Lower lobe of right lung (tissue), 2 donors: ENCODE results near the gene DPP6. TPM values are rescaled to one million over a fixed set of nuclear protein-coding genes. Genes with fewer than 3 reads are reported as not detected.
"Not testable (repeated sequence)": the region's sequence is repeated elsewhere in the genome, so short reads cannot be mapped to it uniquely, and the experiment has no call there.

Experiments used
- ATAC-seq, 2 donors: fragments of 200-7000 bp; cut with Tn5 transposase; one replicate each; pipeline ENCODE4 v1.9.1; 2020 to 2022; ENCODE audit warnings: mild to moderate bottlenecking in 2 of 2, moderate library complexity in 2 of 2
- DNase-seq: peaks from one replicate; pipeline ENCODE4 v3.0.0-alpha.2; 2020
- H3K27ac ChIP-seq: fragments of 200-600 bp; one replicate; pipeline ENCODE4 v1.8.0; 2022
- H3K27me3 ChIP-seq: fragments of 200-600 bp; one replicate; pipeline ENCODE4 v1.8.0; 2022; ENCODE audit warnings: low read depth
- H3K36me3 ChIP-seq: fragments of 200-600 bp; one replicate; pipeline ENCODE4 v1.8.0; 2022; ENCODE audit warnings: mild to moderate bottlenecking
- H3K4me1 ChIP-seq: fragments of 200-600 bp; one replicate; pipeline ENCODE4 v1.8.0; 2022
- H3K4me3 ChIP-seq: fragments of 200-600 bp; one replicate; pipeline ENCODE4 v1.8.0; 2022; ENCODE audit warnings: mild to moderate bottlenecking
- H3K9me3 ChIP-seq: fragments of 200-600 bp; one replicate; pipeline ENCODE4 v1.8.0; 2022
- CTCF ChIP-seq: fragments of 200-600 bp; IDR thresholded peaks from one replicate; pipeline ENCODE4 v1.8.0; 2022; ENCODE audit warnings: antibody characterized with exemption, mild to moderate bottlenecking
- intact Hi-C: fragments of 100-400 bp; cut with DNase I; formaldehyde crosslinking; loops from one replicate; pipeline ENCODE4 v1.11.0; 2022
- total RNA-seq: library from RNA; stranded (reverse); fragmentation: NEBNext Ultra II Directional; extraction: Animal tissue kit (Norgen Biotek cat#: 25700); gene quantifications from one replicate; pipeline ENCODE4 v1.2.1, GENCODE V29; 2021
- donor health status: DM: no; HTN: yes; CAD: no; lungs with severe emphysema.

Gene DPP6
- total RNA-seq, 1 donor from 2014 or later, result 0.71 TPM

- H3K9me3 ChIP-seq, result no peaks in the 10 kb centered on the region
- DNase-seq (no peak), ATAC-seq (no peak)
- H3K4me3 ChIP-seq, result no peak overlapping the region
- H3K36me3 ChIP-seq, result no peaks in the 10 kb centered on the region
- no peaks in the 10 kb centered on the region for H3K27me3 ChIP-seq
- H3K27ac ChIP-seq, result no peak overlapping the region
- no peak for TF ChIP-seq CTCF
- intact Hi-C loops, result no loop called here
- no peaks in the 10 kb centered on the region for H3K4me1 ChIP-seq
Observed at GRCh38 chr7:154656618-154657017, 604.4 kb downstream of the DPP6 start.

- intact Hi-C loops, result no loop called here
- Histone ChIP-seq H3K4me3 (no peak overlapping the region), H3K27ac (no peak overlapping the region), H3K27me3 (no peaks in the 10 kb centered on the region), H3K9me3 (peaks cover 5% of the 10 kb centered on the region), H3K4me1 (no peaks in the 10 kb centered on the region), H3K36me3 (no peaks in the 10 kb centered on the region)
- DNase-seq (no peak), ATAC-seq (no peak)
- no peak for TF ChIP-seq CTCF
Observed at GRCh38 chr7:154666768-154667167, 614.6 kb downstream of the DPP6 start.

GRCh38 chr7:154672659-154673415 lies 620.6 kb downstream of the DPP6 start:
- H3K4me3 ChIP-seq, result no peak overlapping the region
- no peaks in the 10 kb centered on the region for H3K9me3 ChIP-seq
- H3K36me3 ChIP-seq, result no peaks in the 10 kb centered on the region
- no peaks in the 10 kb centered on the region for H3K27me3 ChIP-seq
- no peak for DNase-seq
- intact Hi-C loops, result no loop called here
- no peaks in the 10 kb centered on the region for H3K4me1 ChIP-seq
- TF ChIP-seq CTCF, result no peak
- ATAC-seq, result no peak
- no peak overlapping the region for H3K27ac ChIP-seq

- ATAC-seq (no peak), DNase-seq (no peak)
- TF ChIP-seq CTCF, result no peak
- no peak overlapping the region for H3K4me3 ChIP-seq
- H3K27ac ChIP-seq, result no peak overlapping the region
- H3K4me1 ChIP-seq, result no peaks in the 10 kb centered on the region
- H3K9me3 ChIP-seq, result no peaks in the 10 kb centered on the region
- H3K36me3 ChIP-seq, result no peaks in the 10 kb centered on the region
- intact Hi-C loops, result no loop called here
- H3K27me3 ChIP-seq, result no peaks in the 10 kb centered on the region
Observed at GRCh38 chr7:154674191-154674590, 622.0 kb downstream of the DPP6 start.

- DNase-seq, result no peak
- Histone ChIP-seq H3K27ac (no peak overlapping the region), H3K36me3 (no peaks in the 10 kb centered on the region), H3K9me3 (no peaks in the 10 kb centered on the region), H3K4me3 (no peak overlapping the region), H3K4me1 (no peaks in the 10 kb centered on the region), H3K27me3 (no peaks in the 10 kb centered on the region)
- TF ChIP-seq CTCF, result no peak
- no peak for ATAC-seq
- intact Hi-C loops, result no loop called here
Observed at GRCh38 chr7:154675560-154675959, 623.4 kb downstream of the DPP6 start.

GRCh38 chr7:154676033-154676421 lies 623.8 kb downstream of the DPP6 start:
- H3K4me3 ChIP-seq, H3K27ac ChIP-seq, H3K27me3 ChIP-seq, H3K36me3 ChIP-seq, ATAC-seq, DNase-seq, intact Hi-C loops, H3K4me1 ChIP-seq, H3K9me3 ChIP-seq: not testable (repeated sequence)
